SK-N-SH treated with all-trans-retinoic acid at 6 μM for 48 hours (cell line): ENCODE results near the gene DHRS13.

Source experiments
- ARNTL ChIP-seq: fragments of 450-650 bp; formaldehyde crosslinking; IDR thresholded peaks from 2 replicates; pipeline ENCODE4 v1.5.0; 2020; ENCODE audit warnings: low read depth, mild to moderate bottlenecking, moderate library complexity, borderline replicate concordance
- BACH2 ChIP-seq: fragments of 250-450 bp; sonication (Bioruptor Pico); IDR thresholded peaks from 2 replicates; pipeline ENCODE4 v1.9.0; 2021; ENCODE audit warnings: mild to moderate bottlenecking, borderline replicate concordance
- CSDC2 ChIP-seq: fragments of 250-450 bp; sonication (Bioruptor Pico); IDR thresholded peaks from 2 replicates; pipeline ENCODE4 v1.5.0; 2020; ENCODE audit warnings: mild to moderate bottlenecking, moderate library complexity
- ISL1 ChIP-seq: fragments of 250-450 bp; sonication (Bioruptor Pico); IDR thresholded peaks from 2 replicates; pipeline ENCODE4 v2.1.2; 2022; ENCODE audit warnings: mild to moderate bottlenecking, moderate library complexity
- PATZ1 ChIP-seq: fragments of 250-450 bp; sonication (Bioruptor Pico); IDR thresholded peaks from 2 replicates; pipeline ENCODE4 v1.8.0; 2020; ENCODE audit warnings: mild to moderate bottlenecking, moderate library complexity, borderline replicate concordance
- RARB ChIP-seq: fragments of 250-450 bp; sonication (Bioruptor Pico); IDR thresholded peaks from 2 replicates; pipeline ENCODE4 v1.8.0; 2021; ENCODE audit warnings: mild to moderate bottlenecking, moderate library complexity
- TCF4 ChIP-seq: fragments of 250-450 bp; sonication (Bioruptor Pico); IDR thresholded peaks from 2 replicates; pipeline ENCODE4 v1.8.0; 2021; ENCODE audit warnings: mild to moderate bottlenecking, moderate library complexity, borderline replicate concordance
- ZNF565 ChIP-seq: fragments of 450-650 bp; formaldehyde crosslinking; conservative IDR thresholded peaks from 2 replicates; pipeline ENCODE4 v1.5.0; 2020; ENCODE audit warnings: low read depth, mild to moderate bottlenecking, moderate library complexity
- ZNF70 ChIP-seq: fragments of 450-650 bp; formaldehyde crosslinking; IDR thresholded peaks from 2 replicates; pipeline ENCODE4 v1.5.0; 2020; ENCODE audit warnings: mild to moderate bottlenecking, moderate library complexity
- TF ChIP-seq, protein P1 (sequence below): fragments of 250-450 bp; sonication (Bioruptor Pico); IDR thresholded peaks from 2 replicates; pipeline ENCODE4 v1.5.1; 2020; ENCODE audit warnings: low read depth, mild to moderate bottlenecking, moderate library complexity

GRCh38 chr17:28912281-28912937 lies 9.5 kb upstream of the DHRS13 start:
- TF ChIP-seq BACH2 (CRISPR knock-in tag) (no peak), RARB (CRISPR knock-in tag) (no peak), ZNF70 (CRISPR knock-in tag) (no peak), PATZ1 (CRISPR knock-in tag) (no peak), TCF4 (CRISPR knock-in tag) (no peak), ZNF565 (CRISPR knock-in tag) (no peak), ARNTL (CRISPR knock-in tag) (no peak), ISL1 (no peak), CSDC2 (CRISPR knock-in tag) (no peak)
- TF ChIP-seq, protein P1, sequence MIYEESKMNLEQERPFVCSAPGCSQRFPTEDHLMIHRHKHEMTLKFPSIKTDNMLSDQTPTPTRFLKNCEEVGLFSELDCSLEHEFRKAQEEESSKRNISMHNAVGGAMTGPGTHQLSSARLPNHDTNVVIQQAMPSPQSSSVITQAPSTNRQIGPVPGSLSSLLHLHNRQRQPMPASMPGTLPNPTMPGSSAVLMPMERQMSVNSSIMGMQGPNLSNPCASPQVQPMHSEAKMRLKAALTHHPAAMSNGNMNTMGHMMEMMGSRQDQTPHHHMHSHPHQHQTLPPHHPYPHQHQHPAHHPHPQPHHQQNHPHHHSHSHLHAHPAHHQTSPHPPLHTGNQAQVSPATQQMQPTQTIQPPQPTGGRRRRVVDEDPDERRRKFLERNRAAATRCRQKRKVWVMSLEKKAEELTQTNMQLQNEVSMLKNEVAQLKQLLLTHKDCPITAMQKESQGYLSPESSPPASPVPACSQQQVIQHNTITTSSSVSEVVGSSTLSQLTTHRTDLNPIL: no peak
